H9 (cell line): ENCODE data around the gene NGRN. TPM values are rescaled to one million over a fixed set of nuclear protein-coding genes. Genes with fewer than 3 reads are reported as not detected.

ENCODE experiments used
- DNase-seq: peaks from one replicate; pipeline ENCODE4 v3.0.0-alpha.2; 2017
- H2AFZ ChIP-seq: one replicate; pipeline ENCODE4 v1.6.1; 2013; ENCODE audit warnings: mild to moderate bottlenecking, low read length, control low read depth, moderate library complexity
- H2AK5ac ChIP-seq: 2 replicates; pipeline ENCODE4 v1.6.1; 2013; ENCODE audit warnings: low read length, control low read depth, mixed read lengths; ENCODE audit not compliant: insufficient read length
- H2BK120ac ChIP-seq: one replicate; pipeline ENCODE4 v1.6.1; 2013; ENCODE audit warnings: low read depth, mild to moderate bottlenecking, low read length, control low read depth, inconsistent platforms; ENCODE audit not compliant: poor library complexity, severe bottlenecking
- H2BK12ac ChIP-seq: 2 replicates; pipeline ENCODE4 v1.6.1; 2013; ENCODE audit warnings: low read length, control low read depth, mixed read lengths, low read depth; ENCODE audit not compliant: insufficient read length
- H2BK15ac ChIP-seq: 2 replicates; pipeline ENCODE4 v1.6.1; 2013; ENCODE audit warnings: low read depth, low read length, control low read depth
- H2BK20ac ChIP-seq: one replicate; pipeline ENCODE4 v1.6.1; 2013; ENCODE audit warnings: low read depth, mild to moderate bottlenecking, low read length, control low read depth, inconsistent platforms; ENCODE audit not compliant: poor library complexity, severe bottlenecking
- H2BK5ac ChIP-seq: 2 replicates; pipeline ENCODE4 v1.6.1; 2013; ENCODE audit warnings: low read length, control low read depth, mixed read lengths; ENCODE audit not compliant: insufficient read length
- H3K14ac ChIP-seq: 2 replicates; pipeline ENCODE4 v1.6.1; 2013; ENCODE audit warnings: low read length, control low read depth; ENCODE audit not compliant: insufficient read depth
- H3K18ac ChIP-seq: 2 replicates; pipeline ENCODE4 v1.6.1; 2013; ENCODE audit warnings: low read depth, mild to moderate bottlenecking, mixed read lengths, low read length, control low read depth; ENCODE audit not compliant: insufficient read length
- H3K23ac ChIP-seq: 2 replicates; pipeline ENCODE4 v1.6.1; 2013; ENCODE audit warnings: low read length, control low read depth, mixed read lengths, low read depth; ENCODE audit not compliant: insufficient read length
- H3K23me2 ChIP-seq: 2 replicates; pipeline ENCODE4 v1.6.1; 2013; ENCODE audit warnings: low read depth, mild to moderate bottlenecking, mixed read lengths, low read length, control low read depth; ENCODE audit not compliant: insufficient read length, poor library complexity, severe bottlenecking
- H3K27ac ChIP-seq: 2 replicates; pipeline ENCODE4 v1.5.1; 2013; ENCODE audit warnings: low read length, control low read depth, mixed read lengths, low read depth; ENCODE audit not compliant: insufficient read length
- H3K27me3 ChIP-seq: 2 replicates; pipeline ENCODE4 v1.6.1; 2013; ENCODE audit warnings: low read length, control low read depth, inconsistent platforms; ENCODE audit not compliant: insufficient read depth
- H3K4ac ChIP-seq: 2 replicates; pipeline ENCODE4 v1.6.1; 2013; ENCODE audit warnings: low read depth, mild to moderate bottlenecking, control low read depth, inconsistent platforms, low read length, moderate library complexity
- H3K4me1 ChIP-seq: 2 replicates; pipeline ENCODE4 v1.6.1; 2013; ENCODE audit warnings: low read length, control low read depth, inconsistent platforms; ENCODE audit not compliant: insufficient read depth
- H3K4me2 ChIP-seq: 2 replicates; pipeline ENCODE4 v1.6.1; 2013; ENCODE audit warnings: low read length, control low read depth, mixed read lengths; ENCODE audit not compliant: insufficient read length, insufficient read depth
- H3K56ac ChIP-seq: 2 replicates; pipeline ENCODE4 v1.6.1; 2013; ENCODE audit warnings: low read depth, mild to moderate bottlenecking, mixed read lengths, low read length, control low read depth; ENCODE audit not compliant: insufficient read length
- H3K79me1 ChIP-seq: 2 replicates; pipeline ENCODE4 v1.6.1; 2013; ENCODE audit warnings: low read depth, mild to moderate bottlenecking, moderate library complexity, low read length, control low read depth, inconsistent platforms; ENCODE audit not compliant: insufficient read depth, poor library complexity, severe bottlenecking
- H3K79me2 ChIP-seq: 2 replicates; pipeline ENCODE4 v1.6.1; 2013; ENCODE audit warnings: low read length, control low read depth, inconsistent platforms; ENCODE audit not compliant: insufficient read depth
- H3K9ac ChIP-seq: 2 replicates; pipeline ENCODE4 v1.6.1; 2013; ENCODE audit warnings: low read length, control low read depth, mixed read lengths; ENCODE audit not compliant: insufficient read length; ENCODE audit errors: extremely low read depth
- H3K9me3 ChIP-seq: one replicate; pipeline ENCODE4 v1.6.1; 2013; ENCODE audit warnings: low read depth, low read length, inconsistent platforms; ENCODE audit not compliant: control insufficient read depth
- H3T11ph ChIP-seq: one replicate; pipeline ENCODE4 v1.6.1; 2013; ENCODE audit warnings: mild to moderate bottlenecking, low read length, control low read depth, inconsistent platforms
- H4K20me1 ChIP-seq: one replicate; pipeline ENCODE4 v1.6.1; 2013; ENCODE audit not compliant: control insufficient read depth, insufficient read length, insufficient read depth
- H4K5ac ChIP-seq: 2 replicates; pipeline ENCODE4 v1.6.1; 2013; ENCODE audit warnings: low read depth, mild to moderate bottlenecking, mixed read lengths, low read length, control low read depth; ENCODE audit not compliant: insufficient read length
- H4K8ac ChIP-seq: replicated peaks from 2 replicates; pipeline ENCODE4 v1.6.1; 2013; ENCODE audit warnings: low read length, control low read depth, mixed read lengths, low read depth; ENCODE audit not compliant: insufficient read length
- H4K91ac ChIP-seq: 2 replicates; pipeline ENCODE4 v1.6.1; 2013; ENCODE audit warnings: low read depth, mild to moderate bottlenecking, moderate library complexity, mixed read lengths, low read length, control low read depth; ENCODE audit not compliant: insufficient read length
- H3K27ac Mint-ChIP-seq, 3 experiments: 2 replicates in 2 of 3; 3 replicates in 1 of 3; pipeline ENCODE4 v1.8.0; 2020 to 2021; ENCODE audit warnings: mixed read lengths in 3 of 3, mild to moderate bottlenecking in 1 of 3, moderate library complexity in 1 of 3
- H3K27me3 Mint-ChIP-seq: 2 replicates; pipeline ENCODE4 v1.8.0; 2021; ENCODE audit warnings: low read depth, mild to moderate bottlenecking, moderate library complexity, mixed read lengths
- H3K36me3 Mint-ChIP-seq, 3 experiments: 2 replicates in 2 of 3; 3 replicates in 1 of 3; pipeline ENCODE4 v1.8.0; 2020 to 2021; ENCODE audit warnings: low read depth in 3 of 3, mixed read lengths in 3 of 3; ENCODE audit not compliant: insufficient read depth in 1 of 3
- H3K4me1 Mint-ChIP-seq, 2 experiments: 2 replicates each; pipeline ENCODE4 v1.8.0; 2020; ENCODE audit warnings: mixed read lengths in 2 of 2
- H3K4me3 Mint-ChIP-seq, 2 experiments: 2 replicates in 1 of 2; 3 replicates in 1 of 2; pipeline ENCODE4 v1.8.0; 2020 to 2021; ENCODE audit warnings: mild to moderate bottlenecking in 2 of 2, mixed read lengths in 2 of 2, moderate library complexity in 1 of 2
- H3K9me3 Mint-ChIP-seq, 2 experiments: 2 replicates in 1 of 2; 3 replicates in 1 of 2; pipeline ENCODE4 v1.8.0; 2020; ENCODE audit warnings: mild to moderate bottlenecking in 2 of 2, mixed read lengths in 2 of 2, moderate library complexity in 1 of 2
- WGBS: extraction: QIAGEN DNeasy Blood & Tissue Kit; methylation state at CpG from one replicate; pipeline ENCODE4 v1.1.7; 2013; ENCODE audit warnings: missing lambda C conversion rate, low lambda C conversion rate, mixed read lengths; ENCODE audit not compliant: insufficient read length; ENCODE audit errors: extremely low coverage; 5-methylcytosine and 5-hydroxymethylcytosine counted together
- total RNA-seq: library from RNA; stranded (reverse); gene quantifications from 2 replicates; pipeline ENCODE4 v1.2.1, GENCODE V29; 2021
- TF ChIP-seq, protein P1 (sequence below): fragments of 200-600 bp; sonication (generic); conservative IDR thresholded peaks from 3 replicates; pipeline ENCODE4 v1.8.0; 2021; ENCODE audit warnings: antibody characterized with exemption, mild to moderate bottlenecking

Gene NGRN
- total RNA-seq, 1 experiment from 2014 or later: 79.2 TPM

DNA sequence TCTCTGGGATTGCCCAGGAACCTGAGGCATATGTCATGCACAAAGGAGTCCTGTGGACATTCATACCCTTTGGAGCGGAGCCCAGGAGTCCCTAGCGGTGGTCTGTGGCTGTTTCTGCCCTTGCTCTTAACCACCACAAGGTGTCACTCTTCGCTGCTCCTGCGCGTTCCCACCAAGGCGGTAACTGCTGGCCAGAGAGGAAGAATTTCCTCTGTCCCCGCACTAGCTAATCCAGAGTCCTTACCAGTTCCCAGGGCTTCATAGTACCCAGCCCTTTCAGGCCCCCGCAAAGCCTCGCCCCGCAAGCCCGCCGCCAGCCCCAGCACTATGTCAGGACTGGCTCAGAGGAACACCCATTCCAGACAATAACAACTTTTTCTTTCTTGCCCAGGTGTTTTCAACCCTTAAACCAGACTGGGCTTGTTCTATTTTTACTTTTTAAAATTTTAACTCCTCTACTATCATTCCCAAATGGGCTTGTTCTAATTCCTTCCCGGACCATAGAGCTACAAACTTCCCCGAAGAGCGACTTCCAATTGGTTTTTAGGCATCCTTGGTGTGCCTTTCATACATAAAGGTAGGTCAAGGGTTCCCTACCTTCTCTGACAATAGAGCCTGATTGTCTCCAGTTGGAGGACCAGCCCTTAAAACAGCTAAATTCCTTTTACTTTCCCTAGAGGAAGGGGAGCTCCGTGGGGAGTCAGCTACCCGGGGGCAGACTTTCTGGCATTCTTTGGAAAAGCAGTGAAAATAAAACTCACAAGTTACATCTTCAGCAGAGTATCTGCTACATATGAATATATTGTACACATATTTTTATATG is 54.8 kb downstream of the NGRN start:
- peak overlapping the region; percentile 42 to 65 for H3K4me3 Mint-ChIP-seq
- H3K27me3 Mint-ChIP-seq: no peaks in the 10 kb centered on the region
- Histone ChIP-seq H4K5ac (no peak overlapping the region), H3K79me2 (no peaks in the 10 kb centered on the region), H3K18ac (no peak overlapping the region), H4K91ac (no peak overlapping the region), H3K9ac (no peak overlapping the region), H4K8ac (no peak overlapping the region), H3K23me2 (peaks cover 3% of the 10 kb centered on the region), H3K23ac (no peak overlapping the region), H3K4ac (no peak overlapping the region), H3T11ph (no peak overlapping the region), H4K20me1 (no peaks in the 10 kb centered on the region), H2BK12ac (no peak overlapping the region), H3K27ac (no peak overlapping the region), H3K4me2 (peak overlapping the region; percentile 65), H3K14ac (no peak overlapping the region), H3K4me1 (no peaks in the 10 kb centered on the region), H2AK5ac (no peak overlapping the region), H2AFZ (peak overlapping the region; percentile 65), H2BK20ac (no peak overlapping the region), H3K56ac (no peak overlapping the region), H2BK15ac (no peak overlapping the region), H3K9me3 (no peaks in the 10 kb centered on the region), H2BK5ac (no peak overlapping the region), H3K27me3 (no peaks in the 10 kb centered on the region), H2BK120ac (no peak overlapping the region), H3K79me1 (no peaks in the 10 kb centered on the region)
- no CpG with 5 or more reads among the region's 17 CpGs for WGBS
- H3K36me3 Mint-ChIP-seq: no peaks in the 10 kb centered on the region
- H3K9me3 Mint-ChIP-seq: no peaks in the 10 kb centered on the region
- H3K27ac Mint-ChIP-seq: peak overlapping the region; percentile 24 to 94 (median 35); a peak in 6 of 7 replicates
- TF ChIP-seq, protein P1, sequence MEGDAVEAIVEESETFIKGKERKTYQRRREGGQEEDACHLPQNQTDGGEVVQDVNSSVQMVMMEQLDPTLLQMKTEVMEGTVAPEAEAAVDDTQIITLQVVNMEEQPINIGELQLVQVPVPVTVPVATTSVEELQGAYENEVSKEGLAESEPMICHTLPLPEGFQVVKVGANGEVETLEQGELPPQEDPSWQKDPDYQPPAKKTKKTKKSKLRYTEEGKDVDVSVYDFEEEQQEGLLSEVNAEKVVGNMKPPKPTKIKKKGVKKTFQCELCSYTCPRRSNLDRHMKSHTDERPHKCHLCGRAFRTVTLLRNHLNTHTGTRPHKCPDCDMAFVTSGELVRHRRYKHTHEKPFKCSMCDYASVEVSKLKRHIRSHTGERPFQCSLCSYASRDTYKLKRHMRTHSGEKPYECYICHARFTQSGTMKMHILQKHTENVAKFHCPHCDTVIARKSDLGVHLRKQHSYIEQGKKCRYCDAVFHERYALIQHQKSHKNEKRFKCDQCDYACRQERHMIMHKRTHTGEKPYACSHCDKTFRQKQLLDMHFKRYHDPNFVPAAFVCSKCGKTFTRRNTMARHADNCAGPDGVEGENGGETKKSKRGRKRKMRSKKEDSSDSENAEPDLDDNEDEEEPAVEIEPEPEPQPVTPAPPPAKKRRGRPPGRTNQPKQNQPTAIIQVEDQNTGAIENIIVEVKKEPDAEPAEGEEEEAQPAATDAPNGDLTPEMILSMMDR: peak; percentile 99
- peak; percentile 92 for DNase-seq
- peaks cover 10 to 13% of the 10 kb centered on the region in 2 experiments for H3K4me1 Mint-ChIP-seq
